HG03575 (cell line): ENCODE measurements around the gene LRRC61.
"Not testable (repeated sequence)": the region's sequence is repeated elsewhere in the genome, so short reads cannot be mapped to it uniquely, and the experiment has no call there.

Source experiments
- ATAC-seq: cut with Tn5 transposase; IDR thresholded peaks from one replicate; pipeline ENCODE4 v1.9.1; 2021; ENCODE audit not compliant: unreplicated experiment, insufficient number of reproducible peaks, low FRiP score; ENCODE audit errors: extremely low read depth

The LRRC61 gene

GRCh38 chr7:150377635-150378034 is 54.5 kb downstream of the LRRC61 start:
- no peak for ATAC-seq

DNA sequence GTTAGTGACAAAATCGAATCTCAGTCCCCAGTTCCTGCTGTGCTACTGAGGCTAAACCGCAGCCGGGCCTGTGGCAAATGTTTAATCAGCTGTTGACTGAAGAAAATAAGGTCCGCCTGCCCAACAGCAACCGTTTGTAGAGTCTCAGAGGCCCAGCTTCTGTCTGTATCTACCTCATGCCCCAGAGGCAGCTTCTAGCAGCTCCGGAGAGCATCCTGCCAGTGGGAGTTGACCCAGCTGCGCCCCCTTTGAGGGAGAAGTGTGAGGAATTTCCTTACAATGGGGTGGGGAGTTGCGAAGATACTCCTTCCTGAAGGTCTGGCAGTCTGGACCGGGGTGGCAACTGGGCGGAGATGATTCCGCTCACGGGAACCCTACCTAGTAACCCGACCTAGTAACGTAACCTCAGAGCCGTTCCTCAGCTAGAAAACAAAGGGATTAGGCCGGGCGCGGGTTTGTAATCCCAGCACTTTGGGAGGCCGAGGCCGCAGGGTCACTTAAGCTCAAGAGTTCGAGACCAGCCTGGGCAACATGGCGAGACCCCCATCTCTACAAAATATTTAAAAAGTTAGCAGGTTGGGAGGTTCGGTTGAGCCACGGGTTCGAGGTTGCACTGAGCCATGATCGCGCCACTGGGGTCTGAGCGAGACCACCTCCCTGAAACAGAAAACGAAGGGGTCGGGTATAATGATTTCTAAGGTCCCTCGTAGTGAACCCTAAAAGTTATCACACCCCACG is 55.1 kb downstream of the LRRC61 start:
- no peak for ATAC-seq

DNA sequence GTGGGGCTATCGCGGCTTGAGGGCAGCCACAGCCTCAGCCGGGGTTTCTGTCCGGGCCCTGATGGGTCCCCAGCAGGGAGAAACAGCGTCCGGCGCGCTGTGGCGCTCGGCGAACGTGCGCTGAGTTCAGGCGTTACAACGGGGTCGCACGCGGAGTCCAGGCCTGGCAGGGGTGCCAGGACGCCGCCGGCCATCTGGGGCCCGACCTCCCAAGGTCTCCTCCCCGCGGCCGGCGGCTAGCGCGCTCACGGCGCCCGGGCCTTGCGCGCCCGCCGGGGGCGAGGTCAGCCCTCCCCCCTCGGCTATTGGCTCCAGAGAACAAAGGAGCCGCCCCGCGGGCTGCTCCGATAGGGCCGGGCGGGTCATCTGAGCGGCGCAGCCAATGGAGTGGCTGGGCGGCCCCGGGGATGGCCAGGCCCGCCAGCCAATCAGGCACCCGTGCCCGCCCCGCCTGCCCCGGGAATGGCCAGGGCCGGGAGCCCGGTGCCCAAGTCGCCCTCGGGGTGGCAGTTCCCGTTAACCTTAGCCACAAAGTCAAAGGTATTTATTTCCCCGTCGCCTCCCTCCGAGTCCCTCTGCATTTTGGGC is 55.8 kb downstream of the LRRC61 start, which contains the start of gene ZNF775:
Gene ZNF775, plus strand, starts transcription at position 478 of the 588 bp plus-strand sequence. CDS start 9,141 bp downstream, outside the sequence.
- ATAC-seq = peak; percentile 35

DNA sequence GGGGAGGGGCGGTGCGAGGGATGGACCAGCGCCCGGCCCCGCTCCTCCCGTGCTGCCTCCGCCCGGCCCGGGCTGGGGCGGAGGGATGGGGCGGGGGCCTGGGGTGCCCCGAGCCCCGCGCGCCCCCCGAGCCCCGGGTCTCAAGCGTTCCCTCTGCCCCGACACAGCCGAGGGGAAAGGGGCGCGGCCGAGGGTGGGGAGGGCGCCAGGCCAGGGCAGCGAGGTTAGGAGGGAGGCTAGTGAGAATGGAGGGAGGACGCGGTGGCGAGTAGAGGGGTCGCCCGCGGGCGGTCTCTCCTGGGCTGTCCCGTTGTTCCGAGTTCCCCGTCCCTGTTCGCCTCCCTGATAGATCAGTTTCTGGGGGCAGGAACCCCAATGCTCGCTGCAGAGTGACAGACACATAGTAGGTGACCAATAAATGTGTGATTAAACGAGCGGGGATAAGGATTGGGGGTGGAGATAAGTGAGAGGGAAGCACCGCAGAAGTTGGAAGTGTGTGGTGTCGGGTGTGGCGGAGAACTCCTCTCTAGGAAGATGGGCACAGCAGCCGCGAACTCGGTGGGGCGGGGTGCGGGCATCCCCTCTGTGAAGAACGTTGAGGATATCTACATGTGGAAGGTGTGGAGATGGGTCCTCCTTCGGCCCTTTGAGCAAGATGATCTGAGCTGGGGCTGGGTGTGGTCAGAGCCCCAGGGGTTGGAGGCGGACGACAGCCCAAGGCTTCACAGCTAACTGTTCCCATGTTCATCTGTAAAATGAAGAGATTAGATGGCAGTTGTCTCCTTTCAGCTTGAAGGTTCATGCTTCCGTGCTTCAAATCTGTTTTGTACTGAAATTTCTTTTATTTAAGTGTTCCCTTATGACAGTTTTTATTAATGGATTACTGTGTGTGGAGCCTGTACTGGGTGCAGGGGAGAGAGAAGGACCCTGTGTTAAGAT is 56.6 kb downstream of the LRRC61 start:
- peak; percentile 1 for ATAC-seq

DNA sequence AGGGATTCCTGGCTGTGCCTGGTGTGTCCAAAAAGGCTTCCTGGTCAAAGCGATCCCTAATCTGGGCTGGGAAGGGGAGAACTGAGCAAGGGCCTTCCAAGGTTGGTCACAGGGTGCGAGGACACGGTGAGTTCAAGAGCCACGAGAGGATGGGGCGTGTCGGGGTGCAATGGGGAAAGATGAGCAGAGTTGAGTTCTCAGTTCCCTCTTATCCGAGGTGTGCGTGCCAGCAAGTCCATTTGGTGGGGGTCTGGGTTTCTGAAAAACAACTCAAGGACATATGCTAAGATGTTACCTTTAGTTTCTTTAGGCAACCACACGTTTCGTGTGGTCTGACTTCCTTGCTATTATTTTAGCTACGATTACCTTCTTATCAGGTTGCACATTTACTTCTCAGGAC is 57.3 kb downstream of the LRRC61 start:
- ATAC-seq = no peak

DNA sequence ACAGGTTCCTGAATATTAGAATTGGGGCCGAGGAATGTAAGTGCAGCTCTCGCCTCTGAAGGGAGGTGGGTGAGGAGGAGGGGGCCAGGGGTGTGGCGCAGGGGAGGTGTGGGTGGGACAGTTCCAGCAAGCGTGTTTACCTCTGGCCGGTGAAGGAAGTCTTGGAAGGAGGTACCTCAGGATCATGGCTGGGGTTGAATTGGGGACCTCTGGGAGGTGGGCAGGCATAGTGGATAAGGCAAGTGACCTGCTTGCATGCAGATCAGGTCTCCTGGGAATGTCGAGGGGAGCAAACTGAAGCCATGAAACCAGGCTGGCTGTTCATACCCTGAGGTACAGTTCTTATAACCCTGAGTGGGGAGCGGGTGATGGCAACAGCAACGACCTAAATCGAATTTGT is 57.9 kb downstream of the LRRC61 start:
- ATAC-seq = no peak

- no peak for ATAC-seq
These were observed 58.6 kb downstream of the LRRC61 start for GRCh38 chr7:150381785-150382122.

- ATAC-seq = no peak
These were observed 59.1 kb downstream of the LRRC61 start for GRCh38 chr7:150382123-150382843.

DNA sequence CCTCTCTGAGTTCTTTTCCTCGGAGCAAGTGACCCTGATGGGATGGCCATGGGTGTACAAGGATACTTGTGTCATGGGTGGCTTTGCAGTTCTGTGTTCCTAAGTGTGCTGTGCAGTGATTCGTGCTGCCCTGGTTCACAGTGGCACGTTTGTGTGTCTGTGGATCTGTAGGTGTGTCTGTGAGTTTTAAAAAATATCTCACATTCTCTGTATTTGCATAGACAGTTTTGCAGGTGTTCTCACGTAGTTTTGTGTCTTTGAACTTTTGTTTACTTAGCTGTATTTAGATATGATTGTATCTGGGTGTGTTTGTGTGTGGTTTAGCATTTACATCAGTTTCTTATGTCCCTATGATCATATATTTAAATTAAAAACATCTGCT is 59.7 kb downstream of the LRRC61 start:
- no peak for ATAC-seq

- no peak for ATAC-seq
These were observed 60.7 kb downstream of the LRRC61 start for GRCh38 chr7:150383710-150384397.

DNA sequence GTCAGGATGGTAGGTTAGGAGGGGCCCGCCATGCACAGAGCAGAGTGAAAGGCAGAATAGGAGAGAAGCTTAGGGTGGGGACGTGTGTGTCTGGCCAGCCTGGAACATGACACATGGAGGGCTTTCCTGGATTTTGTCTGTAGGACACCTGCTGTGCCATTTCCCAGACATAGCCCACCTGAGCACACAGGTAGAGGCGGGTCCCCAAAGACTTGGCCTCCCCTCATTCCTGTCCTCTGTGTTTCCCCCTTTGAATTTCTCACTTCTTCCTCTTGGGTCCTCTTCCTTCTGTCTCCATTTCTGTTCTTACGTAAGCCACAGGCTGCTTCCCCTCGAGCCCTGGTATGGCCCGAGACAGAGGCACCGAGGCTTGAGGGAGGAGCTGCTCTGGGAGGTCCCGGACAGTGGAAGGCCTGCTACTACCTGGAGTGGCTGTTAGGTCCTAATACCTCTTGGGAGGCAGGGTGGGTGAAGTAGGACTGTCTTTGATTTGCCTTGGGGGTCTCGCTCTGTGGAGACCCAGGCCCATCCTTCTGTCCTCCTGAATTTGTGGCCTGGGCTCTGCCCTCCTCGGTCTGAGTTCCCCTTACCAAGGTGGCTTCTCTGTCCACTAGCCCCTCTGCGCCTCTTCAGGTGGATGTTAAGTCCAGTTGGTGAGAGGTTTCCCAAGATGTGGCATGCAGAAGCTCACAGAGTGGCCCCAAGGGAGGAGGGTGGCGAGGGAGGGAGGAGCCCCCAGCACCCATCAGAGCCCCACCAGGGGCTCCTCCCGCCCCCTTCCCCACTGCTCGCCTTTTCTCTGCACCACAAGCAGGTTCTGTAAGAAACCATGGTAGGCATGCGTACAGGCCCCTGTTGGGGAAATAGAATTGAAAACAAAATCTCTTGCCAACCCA is 61.5 kb downstream of the LRRC61 start:
- no peak for ATAC-seq

- no peak for ATAC-seq
These were observed 62.2 kb downstream of the LRRC61 start for GRCh38 chr7:150385302-150385723.

DNA sequence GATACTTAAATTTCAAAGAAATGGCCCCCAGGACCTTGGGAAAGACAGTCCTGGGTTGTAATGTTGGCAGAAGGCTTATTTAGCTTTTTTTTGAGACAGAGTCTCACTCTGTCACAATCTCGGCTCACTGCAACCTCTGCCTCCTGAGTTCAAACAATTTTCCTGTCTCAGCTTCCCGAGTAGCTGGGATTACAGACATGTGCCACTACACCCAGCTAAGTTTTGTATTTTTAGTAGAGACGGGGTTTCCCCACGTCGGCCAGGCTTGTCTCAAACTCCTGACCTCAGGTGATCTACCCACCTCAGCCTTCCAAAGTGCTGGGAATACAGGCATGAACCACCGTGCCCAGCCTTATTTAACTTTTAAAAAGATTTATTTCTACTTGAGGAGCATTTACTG is 62.7 kb downstream of the LRRC61 start:
- not testable (repeated sequence) for ATAC-seq
